SJSA1 (cell line): ENCODE results near the gene CPLX3. TPM values are rescaled to one million over a fixed set of nuclear protein-coding genes. Genes with fewer than 3 reads are reported as not detected.

ENCODE experiments used
- DNase-seq, 2 experiments: peaks; one replicate each; pipeline ENCODE4 v3.0.0-alpha.2; 2015 to 2020; ENCODE audit warnings: low spot score in 2 of 2, low read depth in 1 of 2
- H3K27ac ChIP-seq: fragments of 250-450 bp; sonication (Bioruptor Pico); 2 replicates; pipeline ENCODE4 v1.5.1; 2020; ENCODE audit warnings: mild to moderate bottlenecking, moderate library complexity
- H3K27me3 ChIP-seq: fragments of 250-450 bp; sonication (Bioruptor Pico); replicated peaks from 2 replicates; pipeline ENCODE4 v1.5.1; 2020; ENCODE audit warnings: mild to moderate bottlenecking, moderate library complexity
- H3K36me3 ChIP-seq: fragments of 250-450 bp; sonication (Bioruptor Pico); 2 replicates; pipeline ENCODE4 v1.5.1; 2020; ENCODE audit warnings: mild to moderate bottlenecking
- H3K4me1 ChIP-seq: fragments of 250-450 bp; sonication (Bioruptor Pico); replicated peaks from 2 replicates; pipeline ENCODE4 v1.6.1; 2021; ENCODE audit warnings: mild to moderate bottlenecking
- H3K4me3 ChIP-seq: fragments of 250-450 bp; sonication (Bioruptor Pico); 2 replicates; pipeline ENCODE4 v1.5.1; 2020; ENCODE audit warnings: mild to moderate bottlenecking
- H3K9me3 ChIP-seq: fragments of 250-450 bp; sonication (Bioruptor Pico); replicated peaks from 2 replicates; pipeline ENCODE4 v1.5.1; 2020; ENCODE audit warnings: mild to moderate bottlenecking
- total RNA-seq: library from RNA; depleted of rRNA; stranded (reverse); fragments of >200 nt; shearing (Covaris generic); gene quantifications from 2 replicates; pipeline ENCODE4 v1.2.3, GENCODE V29; 2014

The CPLX3 gene
- total RNA-seq, 1 experiment from 2014 or later = not detected

- Histone ChIP-seq H3K27ac (no peak overlapping the region), H3K9me3 (no peaks in the 10 kb centered on the region), H3K4me3 (no peak overlapping the region), H3K36me3 (no peaks in the 10 kb centered on the region), H3K27me3 (peaks cover 15% of the 10 kb centered on the region; the same call in 1 of the 2 replicates), H3K4me1 (peaks cover 11% of the 10 kb centered on the region)
- DNase-seq = no peak
Observed at GRCh38 chr15:74821091-74821789, 5.2 kb upstream of the CPLX3 start.

GRCh38 chr15:74821790-74822158, 4.7 kb upstream of the CPLX3 start:
- Histone ChIP-seq H3K4me3 (no peak overlapping the region), H3K36me3 (no peaks in the 10 kb centered on the region), H3K27me3 (peaks cover 18% of the 10 kb centered on the region), H3K9me3 (no peaks in the 10 kb centered on the region), H3K4me1 (peaks cover 11% of the 10 kb centered on the region), H3K27ac (no peak overlapping the region)
- DNase-seq = no peak

GRCh38 chr15:74822233-74822632, 4.2 kb upstream of the CPLX3 start:
- Histone ChIP-seq H3K27ac (no peak overlapping the region), H3K4me1 (peaks cover 11% of the 10 kb centered on the region), H3K4me3 (no peak overlapping the region), H3K9me3 (no peaks in the 10 kb centered on the region), H3K36me3 (no peaks in the 10 kb centered on the region), H3K27me3 (peaks cover 23% of the 10 kb centered on the region)
- DNase-seq = no peak

- Histone ChIP-seq H3K27me3 (peaks cover 33% of the 10 kb centered on the region), H3K27ac (no peak overlapping the region), H3K4me3 (no peak overlapping the region), H3K9me3 (no peaks in the 10 kb centered on the region), H3K36me3 (no peaks in the 10 kb centered on the region), H3K4me1 (peaks cover 9% of the 10 kb centered on the region)
- DNase-seq = no peak
Observed at GRCh38 chr15:74823324-74823723, 3.1 kb upstream of the CPLX3 start.

- H3K4me3 ChIP-seq = no peak overlapping the region
- H3K27me3 ChIP-seq = peaks cover 38% of the 10 kb centered on the region
- no peak for DNase-seq
- H3K27ac ChIP-seq = no peak overlapping the region
- no peaks in the 10 kb centered on the region for H3K36me3 ChIP-seq
- no peaks in the 10 kb centered on the region for H3K4me1 ChIP-seq
- no peaks in the 10 kb centered on the region; the same call in 1 of the 2 replicates for H3K9me3 ChIP-seq
Observed at GRCh38 chr15:74824976-74825375, 1.5 kb upstream of the CPLX3 start.

- no peak overlapping the region for H3K27ac ChIP-seq
- no peaks in the 10 kb centered on the region for H3K4me1 ChIP-seq
- no peaks in the 10 kb centered on the region for H3K36me3 ChIP-seq
- no peaks in the 10 kb centered on the region; the same call in 1 of the 2 replicates for H3K9me3 ChIP-seq
- H3K4me3 ChIP-seq = no peak overlapping the region
- peaks cover 38% of the 10 kb centered on the region for H3K27me3 ChIP-seq
- no peak for DNase-seq
Observed at GRCh38 chr15:74825866-74826265, 561 bp upstream of the CPLX3 start.

- H3K4me1 ChIP-seq = no peaks in the 10 kb centered on the region
- no peaks in the 10 kb centered on the region for H3K36me3 ChIP-seq
- H3K27ac ChIP-seq = no peak overlapping the region
- H3K9me3 ChIP-seq = no peaks in the 10 kb centered on the region; the same call in 1 of the 2 replicates
- no peak overlapping the region for H3K4me3 ChIP-seq
- peaks cover 38% of the 10 kb centered on the region for H3K27me3 ChIP-seq
- DNase-seq = no peak
Observed at GRCh38 chr15:74826921-74827320, 494 bp downstream of the CPLX3 start.

GRCh38 chr15:74827614-74828013, 1.2 kb downstream of the CPLX3 start:
- no peak for DNase-seq
- no peak overlapping the region for H3K4me3 ChIP-seq
- H3K27me3 ChIP-seq = peaks cover 38% of the 10 kb centered on the region
- no peak overlapping the region for H3K27ac ChIP-seq
- no peaks in the 10 kb centered on the region for H3K4me1 ChIP-seq
- H3K9me3 ChIP-seq = no peaks in the 10 kb centered on the region; the same call in 1 of the 2 replicates
- no peaks in the 10 kb centered on the region for H3K36me3 ChIP-seq

- Histone ChIP-seq H3K9me3 (no peaks in the 10 kb centered on the region; the same call in 1 of the 2 replicates), H3K36me3 (no peaks in the 10 kb centered on the region), H3K27ac (no peak overlapping the region), H3K27me3 (peaks cover 38% of the 10 kb centered on the region), H3K4me3 (no peak overlapping the region), H3K4me1 (no peaks in the 10 kb centered on the region)
- DNase-seq = no peak
Observed at GRCh38 chr15:74828835-74829234, 2.4 kb downstream of the CPLX3 start.

- Histone ChIP-seq H3K27me3 (peaks cover 34% of the 10 kb centered on the region), H3K36me3 (no peaks in the 10 kb centered on the region), H3K27ac (no peak overlapping the region), H3K4me3 (no peak overlapping the region), H3K4me1 (no peaks in the 10 kb centered on the region), H3K9me3 (no peaks in the 10 kb centered on the region; the same call in 1 of the 2 replicates)
- no peak for DNase-seq
Observed at GRCh38 chr15:74829486-74829885, 3.1 kb downstream of the CPLX3 start.

GRCh38 chr15:74829991-74830390, 3.6 kb downstream of the CPLX3 start:
- H3K4me1 ChIP-seq = no peaks in the 10 kb centered on the region
- no peak overlapping the region for H3K4me3 ChIP-seq
- H3K36me3 ChIP-seq = no peaks in the 10 kb centered on the region
- no peaks in the 10 kb centered on the region; the same call in 1 of the 2 replicates for H3K9me3 ChIP-seq
- DNase-seq = no peak
- H3K27ac ChIP-seq = no peak overlapping the region
- peaks cover 29% of the 10 kb centered on the region for H3K27me3 ChIP-seq

- H3K27ac ChIP-seq = no peak overlapping the region
- no peaks in the 10 kb centered on the region; the same call in 1 of the 2 replicates for H3K9me3 ChIP-seq
- no peak for DNase-seq
- peaks cover 24% of the 10 kb centered on the region for H3K27me3 ChIP-seq
- H3K4me3 ChIP-seq = no peak overlapping the region
- H3K4me1 ChIP-seq = no peaks in the 10 kb centered on the region
- no peaks in the 10 kb centered on the region for H3K36me3 ChIP-seq
Observed at GRCh38 chr15:74830868-74831267, 4.4 kb downstream of the CPLX3 start.

GRCh38 chr15:74831813-74832495, 5.5 kb downstream of the CPLX3 start:
- Histone ChIP-seq H3K4me1 (no peaks in the 10 kb centered on the region), H3K27ac (no peak overlapping the region), H3K36me3 (no peaks in the 10 kb centered on the region), H3K9me3 (no peaks in the 10 kb centered on the region; the same call in 1 of the 2 replicates), H3K27me3 (peaks cover 18% of the 10 kb centered on the region), H3K4me3 (no peak overlapping the region)
- no peak for DNase-seq

GRCh38 chr15:74832826-74833225, 6.4 kb downstream of the CPLX3 start:
- Histone ChIP-seq H3K36me3 (no peaks in the 10 kb centered on the region), H3K4me3 (no peak overlapping the region), H3K27me3 (peaks cover 9% of the 10 kb centered on the region; the same call in 1 of the 2 replicates), H3K27ac (no peak overlapping the region), H3K9me3 (no peaks in the 10 kb centered on the region; the same call in 1 of the 2 replicates), H3K4me1 (no peaks in the 10 kb centered on the region)
- no peak for DNase-seq
